GM18519 (cell line): ENCODE results near the gene SKI.

Experiments used
- ATAC-seq: cut with Tn5 transposase; IDR thresholded peaks from one replicate; pipeline ENCODE4 v1.9.1; 2021; ENCODE audit warnings: mild to moderate bottlenecking, moderate library complexity; ENCODE audit not compliant: unreplicated experiment, low FRiP score

Gene SKI

GRCh38 chr1:2228157-2228594, at the start of gene SKI:
SKI (plus strand) TSS chr1:2228319; CDS start chr1:2228767, 448 bp downstream.
- ATAC-seq: no peak

- no peak for ATAC-seq
Observed at GRCh38 chr1:2178875-2179274, 49.2 kb upstream of the SKI start.

GRCh38 chr1:2179283-2180013, 48.7 kb upstream of the SKI start:
- no peak for ATAC-seq

GRCh38 chr1:2180297-2181245, 47.5 kb upstream of the SKI start:
- no peak for ATAC-seq

GRCh38 chr1:2181271-2181670, 46.8 kb upstream of the SKI start:
- ATAC-seq: no peak

- no peak for ATAC-seq
Observed at GRCh38 chr1:2181752-2182151, 46.4 kb upstream of the SKI start.

GRCh38 chr1:2182376-2182775, 45.7 kb upstream of the SKI start:
- no peak for ATAC-seq

GRCh38 chr1:2183937-2184334, 44.2 kb upstream of the SKI start:
- ATAC-seq: no peak

GRCh38 chr1:2184531-2184930, 43.6 kb upstream of the SKI start:
- no peak for ATAC-seq

- no peak for ATAC-seq
Observed at GRCh38 chr1:2184934-2185333, 43.2 kb upstream of the SKI start.

GRCh38 chr1:2185880-2186855, 42.0 kb upstream of the SKI start:
- no peak for ATAC-seq

- ATAC-seq: no peak
Observed at GRCh38 chr1:2186901-2187300, 41.2 kb upstream of the SKI start.

GRCh38 chr1:2187619-2188018, 40.5 kb upstream of the SKI start:
- no peak for ATAC-seq

GRCh38 chr1:2188336-2188735, 39.8 kb upstream of the SKI start:
- no peak for ATAC-seq

- ATAC-seq: no peak
Observed at GRCh38 chr1:2189459-2190425, 38.4 kb upstream of the SKI start.

GRCh38 chr1:2190491-2190976, 37.6 kb upstream of the SKI start:
- ATAC-seq: no peak

GRCh38 chr1:2192031-2192995, 35.8 kb upstream of the SKI start:
- ATAC-seq: no peak
